Erythroblast (primary cell): ENCODE measurements around the gene KPNA6.
"Not testable (repeated sequence)": the region's sequence is repeated elsewhere in the genome, so short reads cannot be mapped to it uniquely, and the experiment has no call there.

Experiments used
- DNase-seq, 2 experiments: peaks; one replicate each; lab custom pipeline; 2025; lab: John Stamatoyannopoulos, UW
- GATA1 ChIP-seq: IDR thresholded peaks from 2 replicates; pipeline ENCODE4 v1.6.1; 2011; ENCODE audit warnings: low read depth, mild to moderate bottlenecking, control low read depth, low read length, moderate library complexity
- POLR2A ChIP-seq: IDR thresholded peaks from 2 replicates; pipeline ENCODE4 v1.6.1; 2011; ENCODE audit warnings: mild to moderate bottlenecking, low read length

Gene KPNA6

DNA sequence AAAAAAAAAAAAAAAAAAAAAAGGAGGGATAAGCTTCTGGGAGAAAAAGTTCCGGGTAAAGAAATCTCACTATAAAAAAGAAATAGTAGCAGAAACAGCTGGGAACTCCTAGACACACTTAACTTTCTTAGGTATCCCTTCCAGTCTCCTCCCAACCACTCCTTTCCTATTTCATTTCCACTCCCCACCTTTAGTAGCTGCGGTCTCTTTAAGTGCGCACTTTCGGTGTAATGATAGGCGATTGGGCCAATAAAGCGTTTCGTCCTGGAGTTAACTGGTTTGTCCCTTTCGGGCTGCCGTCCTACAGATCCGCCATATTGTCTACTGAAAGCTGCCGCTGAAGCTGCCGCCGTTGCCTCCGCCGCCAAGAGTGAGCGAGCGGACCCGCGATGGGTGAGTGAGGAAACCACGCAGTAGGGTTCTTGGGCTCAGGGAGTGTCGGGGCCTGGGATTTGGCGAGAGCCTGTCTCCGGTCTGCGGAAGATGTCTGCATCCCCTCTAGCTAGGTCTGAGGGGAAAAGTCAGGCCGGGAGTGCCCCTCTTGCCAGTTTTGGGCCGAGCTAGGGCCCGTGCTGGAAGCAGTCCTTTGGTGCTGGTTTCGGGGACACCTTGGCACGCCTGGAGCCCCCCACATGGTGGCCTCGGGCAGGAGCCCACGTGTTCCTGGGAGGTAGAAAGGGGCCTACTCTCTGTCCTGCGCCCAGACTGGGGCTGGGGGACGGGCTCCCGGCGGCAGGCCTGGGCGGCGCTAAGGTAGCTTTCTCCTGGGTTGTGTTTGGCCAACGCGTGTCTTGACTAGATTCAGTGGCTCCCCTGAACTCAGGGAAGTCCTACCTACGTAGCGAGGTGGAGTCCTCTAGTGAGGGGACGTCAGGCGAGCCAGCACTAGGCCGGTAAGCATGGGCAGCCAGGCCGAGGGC is at the start of gene KPNA6:
KPNA6 (plus strand) TSS at position 315 of the 920 bp plus-strand sequence; CDS start at position 390, 75 bp downstream.
- TF ChIP-seq GATA1 (no peak), POLR2A (peak; percentile 75)
- peak; percentile 97 to 98 for DNase-seq

DNA sequence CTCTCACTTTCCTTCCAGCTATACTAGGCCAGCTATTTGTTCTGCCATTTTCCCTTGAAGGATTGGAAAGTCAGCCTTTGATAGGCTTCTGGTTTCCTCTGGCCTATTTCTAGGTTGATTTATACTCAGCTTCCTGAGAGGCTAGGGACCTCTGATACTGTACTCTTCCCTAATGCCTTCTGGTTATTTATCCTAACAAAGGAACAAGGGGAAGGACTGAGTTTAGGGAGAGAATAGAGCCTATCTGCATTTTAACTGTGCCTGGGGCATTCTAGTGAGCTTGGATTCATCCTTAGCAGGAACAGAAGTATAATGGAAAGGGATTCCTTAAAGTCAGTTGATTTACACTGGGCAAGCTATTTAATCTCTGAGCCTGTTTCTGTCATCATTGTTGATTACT is 46.9 kb upstream of the KPNA6 start:
- no peak for DNase-seq
- TF ChIP-seq GATA1: no peak
- no peak for TF ChIP-seq POLR2A

DNA sequence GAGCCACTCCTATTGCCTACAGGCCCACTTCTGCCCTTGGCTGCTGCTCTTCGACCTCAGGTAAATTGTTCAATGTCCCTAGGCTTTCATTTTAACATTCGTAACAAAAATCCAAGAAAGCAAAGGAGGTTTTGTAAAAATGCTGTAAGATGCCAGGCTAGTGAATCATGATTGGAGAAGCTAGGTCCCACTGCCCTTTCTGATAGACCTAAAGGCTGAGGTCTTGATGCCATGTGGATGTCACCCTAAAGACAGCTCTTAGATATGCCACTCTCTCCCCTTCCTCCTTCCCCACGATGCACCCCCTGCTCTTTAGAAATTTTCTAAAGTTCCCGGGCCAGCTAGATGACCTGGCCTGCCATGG is 45.0 kb upstream of the KPNA6 start:
- TF ChIP-seq POLR2A: no peak
- TF ChIP-seq GATA1: no peak
- DNase-seq: no peak

DNA sequence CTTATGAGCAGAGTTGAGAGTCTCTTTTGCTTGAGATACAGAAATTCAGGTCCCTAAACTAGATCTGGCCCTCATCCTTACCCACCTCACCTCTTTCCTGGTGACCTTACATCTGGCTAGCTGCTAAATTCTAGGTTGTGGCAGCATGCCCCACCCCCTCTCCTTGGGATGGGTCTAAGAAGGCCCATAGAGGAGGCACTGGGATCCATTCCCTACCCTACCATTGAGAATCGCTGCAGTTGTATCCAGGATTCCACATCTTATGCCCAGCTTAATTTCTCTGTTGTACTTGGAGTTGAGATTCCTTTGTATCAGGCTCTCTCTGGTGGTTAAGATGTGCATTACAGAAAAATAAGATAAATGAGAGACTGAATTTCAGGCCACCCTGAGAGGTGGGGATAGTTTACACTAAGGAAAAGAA is 44.6 kb upstream of the KPNA6 start:
- TF ChIP-seq GATA1 (no peak), POLR2A (no peak)
- DNase-seq: peak; percentile 43 to 69

DNA sequence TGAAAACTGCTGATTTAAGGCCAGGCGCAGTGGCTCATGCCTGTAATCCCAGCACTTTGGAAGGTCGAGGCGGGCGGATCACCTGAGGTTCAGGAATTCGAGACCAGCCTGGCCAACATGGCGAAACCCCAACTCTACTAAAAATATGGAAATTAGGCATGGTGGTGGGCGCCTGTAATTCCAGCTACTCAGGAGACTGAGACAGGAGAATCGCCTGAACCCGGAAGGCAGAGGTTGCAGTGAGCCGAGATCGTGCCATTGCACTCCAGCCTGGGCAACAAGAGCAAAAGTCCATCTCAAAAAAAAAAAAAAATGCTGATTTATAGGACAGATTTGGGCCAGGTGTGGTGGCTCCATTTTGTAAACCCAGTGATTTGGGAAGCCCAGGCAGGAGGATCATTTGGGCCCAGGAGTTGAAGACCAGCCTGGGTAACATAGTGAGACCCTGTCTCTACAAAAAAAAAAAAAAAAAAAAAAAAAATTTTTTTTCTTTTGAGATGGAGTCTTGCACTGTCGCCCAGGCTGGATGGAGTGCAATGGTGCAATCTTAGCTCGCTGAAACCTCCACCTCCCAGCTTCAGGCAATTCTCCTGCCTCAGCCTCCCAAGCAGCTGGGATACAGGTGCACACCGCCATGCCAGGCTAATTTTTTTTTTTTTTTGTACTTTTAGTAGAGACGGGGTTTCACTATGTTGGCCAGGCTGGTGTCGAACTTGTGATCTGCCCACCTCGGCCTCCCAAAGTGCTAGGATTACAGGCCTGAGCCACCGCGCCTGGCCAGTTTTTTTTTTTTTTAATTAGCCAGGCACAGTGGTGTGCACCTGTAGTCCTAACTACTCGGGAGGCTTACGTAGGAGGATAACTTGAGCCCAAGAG is 42.0 kb upstream of the KPNA6 start:
- not testable (repeated sequence) for DNase-seq

DNA sequence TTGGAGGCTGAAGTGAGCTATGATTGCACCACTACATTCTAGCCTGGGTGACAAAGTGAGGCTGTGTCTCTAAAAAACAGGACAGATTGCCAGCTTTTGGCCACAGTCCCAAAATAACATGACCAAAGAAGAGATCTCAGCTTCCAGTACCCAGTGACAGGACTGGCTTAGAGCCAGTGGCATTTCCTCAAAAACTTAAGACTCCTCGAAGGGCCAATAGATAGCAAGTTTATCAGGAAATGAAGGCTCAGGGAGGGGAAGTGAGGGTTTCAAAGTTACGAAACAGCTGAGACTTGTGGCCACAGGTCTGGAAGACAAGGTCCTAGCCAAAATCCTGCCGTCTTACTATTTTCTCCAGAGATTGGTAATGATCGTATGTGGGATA is 41.4 kb upstream of the KPNA6 start:
- TF ChIP-seq POLR2A: no peak
- peak; percentile 83 to 84 for DNase-seq

DNA sequence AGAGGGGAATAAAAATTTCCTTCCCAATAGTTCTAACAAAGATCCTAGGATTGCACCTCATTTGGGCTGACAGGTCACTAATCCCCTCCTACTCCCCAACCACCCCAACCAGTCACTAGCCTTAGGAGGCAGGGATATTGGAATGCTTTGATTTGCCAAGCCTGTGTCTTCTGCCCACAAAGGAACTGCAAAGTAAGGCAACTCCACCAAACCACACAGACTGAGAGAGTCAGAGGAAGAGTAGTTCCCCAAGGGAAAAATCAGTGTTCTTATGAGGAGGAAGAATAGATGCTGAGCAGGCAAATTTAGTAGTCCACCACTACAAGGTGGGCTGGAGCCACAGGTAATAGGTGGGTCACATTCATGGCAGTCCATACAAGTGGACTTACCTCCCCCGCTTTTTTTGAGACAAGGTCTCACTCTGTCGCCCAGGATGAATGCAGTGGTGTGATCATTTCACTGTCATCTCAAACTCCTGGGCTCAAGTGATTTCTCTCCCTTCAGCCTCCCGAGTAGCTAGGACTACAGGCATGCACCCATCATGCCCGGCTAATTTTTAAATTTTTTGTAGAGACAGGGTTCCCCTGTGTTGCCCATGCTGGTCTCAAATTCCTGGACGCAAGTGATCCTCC is 38.8 kb upstream of the KPNA6 start:
- DNase-seq: no peak
- TF ChIP-seq GATA1: no peak
- TF ChIP-seq POLR2A: no peak

DNA sequence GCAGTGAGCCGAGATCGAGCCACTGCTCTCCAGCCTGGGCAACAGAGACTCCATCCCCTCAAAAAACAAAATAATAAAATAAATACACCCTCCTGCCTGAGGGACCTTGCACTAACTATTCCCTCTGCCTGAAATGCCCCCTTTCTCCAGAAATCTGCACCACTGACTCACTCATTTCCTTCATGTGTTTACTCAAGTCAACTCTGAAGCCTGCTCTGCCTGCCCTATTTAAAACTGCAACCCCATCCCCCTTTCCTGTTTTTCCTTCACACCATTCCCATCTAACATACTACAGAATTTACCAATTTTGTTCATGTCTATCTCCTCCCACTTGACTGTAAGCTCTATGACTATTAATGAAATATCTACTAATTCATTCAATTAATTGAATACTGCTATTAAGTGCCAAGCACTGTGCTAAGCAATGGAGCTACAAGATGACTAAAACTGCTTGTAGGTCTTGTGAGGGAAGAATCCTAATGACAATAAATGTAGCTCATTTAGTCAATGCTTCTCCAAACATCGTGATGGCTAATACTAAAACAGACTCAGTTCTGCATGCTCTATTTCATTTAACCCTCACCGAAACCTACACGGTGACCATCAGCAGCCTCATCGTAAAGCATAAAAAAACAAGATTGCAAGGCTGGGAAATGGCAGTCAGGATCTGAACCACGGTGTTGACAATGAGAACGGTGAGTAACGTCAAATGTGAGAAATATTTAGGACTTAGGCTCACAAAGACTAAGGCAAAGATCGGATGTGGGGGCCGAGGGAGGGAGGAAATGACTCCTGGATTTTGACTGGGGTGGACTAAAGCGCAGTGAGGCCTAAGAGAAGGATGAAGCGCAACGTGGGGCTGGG is 35.9 kb upstream of the KPNA6 start:
- TF ChIP-seq GATA1 (no peak), POLR2A (no peak)
- DNase-seq: no peak

DNA sequence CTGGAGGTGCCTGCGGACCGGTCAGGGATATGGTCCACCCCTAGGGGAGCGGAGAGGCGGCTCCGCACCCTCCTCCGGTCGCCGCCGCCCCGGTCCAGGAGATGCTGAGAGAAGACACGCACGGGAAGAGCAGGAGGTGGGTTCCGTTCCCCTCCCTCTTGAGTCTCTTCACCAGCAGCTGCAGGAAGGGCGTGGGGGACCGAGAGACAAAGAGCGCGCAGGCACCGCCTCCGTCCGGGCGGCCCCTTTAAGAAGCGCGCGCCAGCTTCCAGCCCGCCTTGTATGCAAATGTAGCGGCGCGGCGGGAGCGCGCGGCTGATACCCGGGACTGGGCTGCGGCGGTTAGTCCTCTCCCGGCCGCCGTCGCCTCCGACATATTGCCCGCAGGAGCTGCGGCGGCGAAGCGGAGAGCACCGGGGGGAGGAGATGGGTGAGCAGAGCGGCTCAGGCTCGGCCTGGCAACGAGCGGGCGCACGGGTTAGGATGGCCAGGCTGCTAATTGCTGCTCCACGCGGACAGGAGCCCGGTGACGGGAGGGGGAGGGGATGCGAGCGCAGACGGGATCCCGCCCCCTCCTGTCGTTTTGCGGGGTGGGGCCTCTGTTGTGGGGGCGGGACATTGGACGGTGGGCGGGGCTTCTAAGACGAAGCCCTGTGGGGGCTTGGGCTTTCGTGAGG is 35.1 kb upstream of the KPNA6 start, which contains the start of gene TMEM39B:
TMEM39B (plus strand) TSS at position 318 of the 677 bp plus-strand sequence; CDS start at position 427, 109 bp downstream.
- DNase-seq: peak; percentile 96

DNA sequence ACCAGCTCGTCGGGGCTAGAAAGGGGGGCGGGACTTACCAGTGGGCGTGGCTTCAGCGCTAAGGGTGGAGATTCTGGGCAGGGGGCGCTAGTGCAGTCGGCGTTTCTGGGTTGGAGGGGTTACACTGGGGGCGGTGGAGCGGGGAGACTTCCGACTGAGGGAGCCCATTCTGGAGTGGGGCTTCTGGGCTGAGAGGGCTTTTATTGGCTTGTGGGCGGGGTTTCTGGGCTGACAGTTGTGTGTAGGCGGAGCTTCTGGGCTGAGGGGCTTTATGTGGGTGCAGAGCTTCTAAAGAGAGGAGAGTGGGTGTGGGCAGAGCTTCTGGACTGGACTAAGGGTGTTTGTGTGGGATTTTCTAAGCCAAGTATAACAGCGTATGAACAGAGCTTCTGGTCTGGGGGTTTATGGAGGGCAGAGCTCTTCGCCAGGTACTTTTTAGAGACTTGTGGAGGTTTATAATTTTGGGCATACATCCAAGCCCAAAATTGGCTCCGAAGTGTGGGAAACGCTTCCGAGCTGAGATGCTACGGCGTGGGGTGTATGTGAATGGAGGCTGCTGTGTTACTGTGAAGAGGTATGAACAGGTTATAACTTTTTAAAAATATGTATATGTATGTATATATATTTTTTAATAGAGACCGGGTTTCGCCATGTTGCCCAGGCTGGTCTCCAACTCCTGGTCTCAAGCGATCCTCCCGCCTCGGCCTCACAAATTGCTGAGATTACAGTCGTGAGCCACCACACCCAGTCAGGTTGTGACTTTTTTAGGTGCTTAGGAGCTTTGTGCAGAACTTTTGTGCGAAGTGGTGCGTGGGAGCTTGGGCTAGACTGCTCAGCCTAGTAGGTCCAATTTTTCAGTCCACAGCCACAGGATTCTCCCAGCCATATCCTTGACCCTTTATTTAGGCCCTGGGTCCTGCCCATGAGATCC is 34.3 kb upstream of the KPNA6 start:
- TF ChIP-seq POLR2A: no peak
- no peak for TF ChIP-seq GATA1
- no peak for DNase-seq

More for the DNA sequence above, 35.1 kb upstream of the KPNA6 start, which contains the start of gene TMEM39B:
- TF ChIP-seq POLR2A: peak; percentile 78
- TF ChIP-seq GATA1: no peak

DNA sequence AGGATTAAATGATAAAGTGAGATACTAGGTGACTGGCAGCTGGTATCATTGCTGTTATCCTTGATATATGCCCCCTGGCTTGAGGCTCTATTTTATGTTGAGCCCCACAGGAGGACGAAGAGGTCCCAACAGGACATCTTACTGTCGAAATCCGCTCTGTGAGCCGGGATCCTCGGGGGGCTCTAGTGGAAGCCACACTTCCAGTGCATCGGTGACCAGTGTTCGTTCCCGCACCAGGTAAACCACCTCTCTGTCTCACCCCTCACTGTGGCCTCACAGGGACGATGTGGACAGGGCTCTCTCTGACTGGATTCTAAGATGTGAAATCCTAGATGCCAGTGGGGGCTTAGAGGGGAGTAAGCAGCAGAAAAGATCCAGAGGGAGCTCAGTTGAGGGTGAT is 33.0 kb upstream of the KPNA6 start:
- TF ChIP-seq GATA1: no peak
- no peak for TF ChIP-seq POLR2A
- DNase-seq: no peak
